OCI-LY1 (cell line): ENCODE results near the gene ZSWIM4.

ENCODE experiments used
- H2AFZ ChIP-seq: fragments of 200-600 bp; sonication (generic), shearing (Covaris generic); 2 replicates; pipeline ENCODE4 v1.6.0; 2014; ENCODE audit warnings: antibody characterized with exemption, mild to moderate bottlenecking, low read length
- H3F3A ChIP-seq: fragments of 200-600 bp; sonication (generic), shearing (Covaris generic); 2 replicates; pipeline ENCODE4 v1.6.0; 2014; ENCODE audit warnings: mild to moderate bottlenecking, antibody characterized with exemption, low read length, moderate library complexity; ENCODE audit not compliant: insufficient read depth
- H3K27ac ChIP-seq: fragments of 200-600 bp; sonication (generic); 2 replicates; pipeline ENCODE4 v1.5.1; 2014; ENCODE audit warnings: low read length, mixed run types, mild to moderate bottlenecking, low read depth; ENCODE audit not compliant: poor library complexity, severe bottlenecking
- H3K27me3 ChIP-seq: fragments of 200-600 bp; sonication (generic); 2 replicates; pipeline ENCODE4 v1.6.0; 2014; ENCODE audit warnings: antibody characterized with exemption, mild to moderate bottlenecking, low read length, moderate library complexity; ENCODE audit not compliant: insufficient read depth
- H3K36me3 ChIP-seq: fragments of 200-600 bp; sonication (generic); 2 replicates; pipeline ENCODE4 v1.6.1; 2014; ENCODE audit warnings: mild to moderate bottlenecking, antibody characterized with exemption, low read length, moderate library complexity, mixed read lengths; ENCODE audit not compliant: insufficient read depth
- H3K4me1 ChIP-seq: fragments of 200-600 bp; sonication (generic); 2 replicates; pipeline ENCODE4 v1.5.1; 2014; ENCODE audit warnings: mild to moderate bottlenecking, low read length, moderate library complexity; ENCODE audit not compliant: insufficient read depth, severe bottlenecking
- H3K4me2 ChIP-seq: fragments of 200-600 bp; sonication (generic), shearing (Covaris generic); 2 replicates; pipeline ENCODE4 v1.6.1; 2014; ENCODE audit warnings: low read length
- H3K4me3 ChIP-seq: fragments of 200-600 bp; sonication (generic); 2 replicates; pipeline ENCODE4 v1.5.1; 2014; ENCODE audit warnings: low read length, low read depth, mild to moderate bottlenecking, mixed read lengths; ENCODE audit not compliant: poor library complexity, severe bottlenecking
- H3K79me2 ChIP-seq: fragments of 200-600 bp; shearing (Covaris generic); 2 replicates; pipeline ENCODE4 v1.6.1; 2016; ENCODE audit warnings: mixed run types, low read length, mixed read lengths; ENCODE audit not compliant: insufficient read depth
- H3K9ac ChIP-seq: fragments of 200-600 bp; sonication (generic), shearing (Covaris generic); 2 replicates; pipeline ENCODE4 v1.6.1; 2014; ENCODE audit warnings: mild to moderate bottlenecking, low read length, mixed read lengths
- H3K9me2 ChIP-seq: fragments of 200-600 bp; sonication (generic), shearing (Covaris generic); 2 replicates; pipeline ENCODE4 v1.6.1; 2014; ENCODE audit warnings: low read depth, mild to moderate bottlenecking, low read length, mixed read lengths
- H3K9me3 ChIP-seq: fragments of 200-600 bp; shearing (Covaris generic); 2 replicates; pipeline ENCODE4 v1.6.1; 2014; ENCODE audit warnings: low read length, mixed read lengths
- H4K20me1 ChIP-seq: fragments of 200-600 bp; sonication (generic), shearing (Covaris generic); 2 replicates; pipeline ENCODE4 v1.6.0; 2016; ENCODE audit warnings: mild to moderate bottlenecking, low read length; ENCODE audit not compliant: insufficient read depth
- CTCF ChIP-seq: fragments of 200-600 bp; sonication (generic), shearing (Covaris generic); IDR thresholded peaks from 2 replicates; pipeline ENCODE4 v1.5.1; 2017; ENCODE audit warnings: mild to moderate bottlenecking, antibody characterized with exemption, low read length, moderate library complexity, mixed read lengths
- EZH2 ChIP-seq: fragments of 200-600 bp; sonication (generic), shearing (Covaris generic); IDR thresholded peaks from 2 replicates; pipeline ENCODE4 v1.8.0; 2017; ENCODE audit warnings: borderline replicate concordance, mixed run types, mild to moderate bottlenecking, antibody characterized with exemption, low read length, moderate library complexity, mixed read lengths

The ZSWIM4 gene

GRCh38 chr19:13794757-13795589 lies at the start of gene ZSWIM4:
Gene ZSWIM4, plus strand, starts transcription at chr19:13795443. Its CDS starts 206 bp downstream, at chr19:13795649.
- Histone ChIP-seq H3K36me3 (no peaks in the 10 kb centered on the region), H3F3A (no peaks in the 10 kb centered on the region), H3K79me2 (no peaks in the 10 kb centered on the region), H3K4me1 (peaks cover 18% of the 10 kb centered on the region), H3K9me3 (no peaks in the 10 kb centered on the region), H4K20me1 (no peaks in the 10 kb centered on the region), H3K4me2 (peak within 1 kb of the TSS; percentile 80), H3K27ac (no peak within 1 kb of the TSS), H3K9ac (peak within 1 kb of the TSS; percentile 54; the same call in 1 of the 2 replicates), H3K9me2 (no peaks in the 10 kb centered on the region), H2AFZ (no peak within 1 kb of the TSS), H3K4me3 (peak within 1 kb of the TSS; percentile 66), H3K27me3 (no peaks in the 10 kb centered on the region)
- no peak for TF ChIP-seq CTCF
- TF ChIP-seq EZH2: no peak

GRCh38 chr19:13747098-13747453 lies 48.2 kb upstream of the ZSWIM4 start:
- H2AFZ ChIP-seq: no peak overlapping the region
- H3K79me2 ChIP-seq: no peaks in the 10 kb centered on the region
- no peaks in the 10 kb centered on the region for H4K20me1 ChIP-seq
- no peak overlapping the region for H3K9ac ChIP-seq
- no peak overlapping the region for H3K27ac ChIP-seq
- H3K4me3 ChIP-seq: peak overlapping the region; percentile 87
- H3K27me3 ChIP-seq: no peaks in the 10 kb centered on the region
- H3K4me1 ChIP-seq: peaks cover 13% of the 10 kb centered on the region
- peaks cover 7% of the 10 kb centered on the region for H3K36me3 ChIP-seq
- no peaks in the 10 kb centered on the region for H3K9me2 ChIP-seq
- no peaks in the 10 kb centered on the region for H3K9me3 ChIP-seq
- no peak for TF ChIP-seq CTCF
- no peak for TF ChIP-seq EZH2
- peak overlapping the region; percentile 49; the same call in 1 of the 2 replicates for H3K4me2 ChIP-seq
- no peaks in the 10 kb centered on the region for H3F3A ChIP-seq

DNA sequence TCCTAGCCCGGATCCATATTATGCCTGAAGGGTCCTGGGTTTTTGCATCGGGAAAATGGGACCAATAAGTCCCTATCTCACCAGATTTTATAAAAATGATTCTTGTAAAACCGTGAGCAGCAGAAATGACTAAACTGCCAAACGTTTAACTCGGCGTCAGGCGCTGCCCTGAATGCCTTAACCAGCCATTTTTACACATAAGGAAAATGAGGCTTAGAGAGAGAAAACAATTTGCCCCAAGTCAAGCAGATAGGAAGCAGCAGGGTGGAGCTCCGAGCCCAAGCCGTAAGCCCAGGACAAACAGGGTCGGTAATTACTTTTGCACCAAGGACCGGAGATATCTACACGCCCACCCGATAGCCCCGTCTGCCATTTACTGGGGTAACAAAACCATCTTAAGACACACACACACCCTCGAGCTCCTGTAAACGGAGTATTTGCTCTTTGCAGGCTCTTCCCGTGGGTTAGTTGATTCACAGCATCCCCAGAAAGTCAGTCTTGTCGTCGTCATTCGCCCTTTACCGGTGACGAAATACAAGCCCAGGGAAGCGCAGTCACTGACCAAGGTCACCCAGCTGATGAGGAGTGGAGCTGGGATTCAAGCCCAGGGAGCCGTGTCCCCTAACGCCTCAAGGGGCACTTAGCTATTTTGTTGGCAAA lies 46.9 kb upstream of the ZSWIM4 start:
- TF ChIP-seq CTCF (no peak), EZH2 (no peak)
- Histone ChIP-seq H3K9me2 (no peaks in the 10 kb centered on the region), H3K79me2 (no peaks in the 10 kb centered on the region), H3K36me3 (peaks cover 12% of the 10 kb centered on the region), H3K4me2 (peak overlapping the region; percentile 93), H3K9me3 (no peaks in the 10 kb centered on the region), H2AFZ (no peak overlapping the region), H3F3A (no peaks in the 10 kb centered on the region), H3K4me1 (peaks cover 13% of the 10 kb centered on the region), H3K9ac (peak overlapping the region; percentile 94), H3K4me3 (peak overlapping the region; percentile 87), H3K27ac (peak overlapping the region; percentile 46), H4K20me1 (no peaks in the 10 kb centered on the region), H3K27me3 (no peaks in the 10 kb centered on the region)
